Mesothelial cell of epicardium (in vitro differentiated cells): ENCODE measurements around the gene ABHD8. TPM values are rescaled to one million over a fixed set of nuclear protein-coding genes. Genes with fewer than 3 reads are reported as not detected.

Experiments used
- DNase-seq, 2 experiments: peaks; one replicate each; pipeline ENCODE4 v3.0.0; 2021; ENCODE audit warnings: low spot score in 2 of 2; ENCODE audit not compliant: unreplicated experiment in 2 of 2
- H3K27ac Mint-ChIP-seq: 2 replicates; pipeline ENCODE4 v1.8.0; 2021; ENCODE audit warnings: mixed read lengths
- H3K27me3 Mint-ChIP-seq: 2 replicates; pipeline ENCODE4 v1.8.0; 2021; ENCODE audit warnings: low read depth, mixed read lengths
- H3K36me3 Mint-ChIP-seq: 2 replicates; pipeline ENCODE4 v1.8.0; 2021; ENCODE audit warnings: mixed read lengths
- H3K4me1 Mint-ChIP-seq: 2 replicates; pipeline ENCODE4 v1.8.0; 2021; ENCODE audit warnings: mixed read lengths
- H3K4me3 Mint-ChIP-seq: 2 replicates; pipeline ENCODE4 v1.8.0; 2021; ENCODE audit warnings: mild to moderate bottlenecking, moderate library complexity, mixed read lengths
- H3K9me3 Mint-ChIP-seq: 2 replicates; pipeline ENCODE4 v1.8.0; 2021; ENCODE audit warnings: mixed read lengths
- CTCF ChIP-seq: fragments of 200-600 bp; sonication (generic); IDR thresholded peaks from one replicate; pipeline ENCODE4 v1.5.0; 2021; ENCODE audit warnings: antibody characterized with exemption; ENCODE audit not compliant: unreplicated experiment
- total RNA-seq: library from RNA; stranded (reverse); gene quantifications from 3 replicates; pipeline ENCODE4 v1.2.1, GENCODE V29; 2021

Gene ABHD8
- total RNA-seq, 1 donor from 2014 or later = 26.1 TPM

GRCh38 chr19:17246681-17247425 lies 56.4 kb downstream of the ABHD8 start:
- H3K9me3 Mint-ChIP-seq = no peaks in the 10 kb centered on the region
- peak overlapping the region; percentile 82 for H3K27ac Mint-ChIP-seq
- TF ChIP-seq CTCF = no peak
- no peak for DNase-seq
- H3K4me3 Mint-ChIP-seq = peak overlapping the region; percentile 90
- peaks cover 40% of the 10 kb centered on the region for H3K4me1 Mint-ChIP-seq
- H3K27me3 Mint-ChIP-seq = no peaks in the 10 kb centered on the region
- no peaks in the 10 kb centered on the region for H3K36me3 Mint-ChIP-seq

GRCh38 chr19:17245535-17245984 lies 57.7 kb downstream of the ABHD8 start, which contains the start of gene NR2F6:
Gene NR2F6, minus strand, starts transcription at chr19:17245919. Its CDS starts 699 bp downstream, at chr19:17245220.
- Mint-ChIP-seq H3K9me3 (no peaks in the 10 kb centered on the region), H3K27me3 (no peaks in the 10 kb centered on the region), H3K4me3 (peak within 1 kb of the TSS; percentile 90), H3K36me3 (no peaks in the 10 kb centered on the region), H3K4me1 (peaks cover 50% of the 10 kb centered on the region), H3K27ac (peak within 1 kb of the TSS; percentile 92)
- DNase-seq = peak in 1 of 2 experiments; percentile 72
- no peak for TF ChIP-seq CTCF

GRCh38 chr19:17244618-17245534 lies 58.3 kb downstream of the ABHD8 start:
- TF ChIP-seq CTCF = no peak
- Mint-ChIP-seq H3K4me1 (peaks cover 50% of the 10 kb centered on the region), H3K36me3 (no peaks in the 10 kb centered on the region), H3K27me3 (no peaks in the 10 kb centered on the region), H3K4me3 (peak overlapping the region; percentile 89), H3K9me3 (no peaks in the 10 kb centered on the region), H3K27ac (peak overlapping the region; percentile 79)
- DNase-seq = peak in 1 of 2 experiments; percentile 59

- no peaks in the 10 kb centered on the region for H3K27me3 Mint-ChIP-seq
- H3K4me3 Mint-ChIP-seq = peak overlapping the region; percentile 89
- no peak for DNase-seq
- peak overlapping the region; percentile 89 for H3K27ac Mint-ChIP-seq
- no peak for TF ChIP-seq CTCF
- no peaks in the 10 kb centered on the region for H3K36me3 Mint-ChIP-seq
- H3K4me1 Mint-ChIP-seq = peaks cover 49% of the 10 kb centered on the region
- H3K9me3 Mint-ChIP-seq = no peaks in the 10 kb centered on the region
Measured at GRCh38 chr19:17243830-17244617, 59.2 kb downstream of the ABHD8 start.

GRCh38 chr19:17243211-17243829 lies 59.9 kb downstream of the ABHD8 start:
- H3K36me3 Mint-ChIP-seq = peaks cover 2% of the 10 kb centered on the region
- no peak for DNase-seq
- H3K4me3 Mint-ChIP-seq = peak overlapping the region; percentile 89
- H3K27ac Mint-ChIP-seq = peak overlapping the region; percentile 89
- H3K27me3 Mint-ChIP-seq = no peaks in the 10 kb centered on the region
- no peak for TF ChIP-seq CTCF
- peaks cover 44% of the 10 kb centered on the region for H3K4me1 Mint-ChIP-seq
- H3K9me3 Mint-ChIP-seq = no peaks in the 10 kb centered on the region
